Fibroblast of pulmonary artery (primary cell): ENCODE measurements around the gene VAMP5.

ENCODE experiments used
- DNase-seq: peaks from one replicate; pipeline ENCODE4 v3.0.0-alpha.2; 2010; ENCODE audit warnings: low read depth
- H3K4me3 ChIP-seq: replicated peaks from 2 replicates; pipeline ENCODE4 v1.5.1; 2011; ENCODE audit warnings: low read depth, mild to moderate bottlenecking, control low read depth, low read length, moderate library complexity
- TF ChIP-seq, protein P1 (sequence below): IDR thresholded peaks from 2 replicates; pipeline ENCODE4 v1.5.1; 2011; ENCODE audit warnings: mild to moderate bottlenecking, control low read depth, low read length, inconsistent platforms; ENCODE audit errors: missing control alignments

Gene VAMP5

DNA sequence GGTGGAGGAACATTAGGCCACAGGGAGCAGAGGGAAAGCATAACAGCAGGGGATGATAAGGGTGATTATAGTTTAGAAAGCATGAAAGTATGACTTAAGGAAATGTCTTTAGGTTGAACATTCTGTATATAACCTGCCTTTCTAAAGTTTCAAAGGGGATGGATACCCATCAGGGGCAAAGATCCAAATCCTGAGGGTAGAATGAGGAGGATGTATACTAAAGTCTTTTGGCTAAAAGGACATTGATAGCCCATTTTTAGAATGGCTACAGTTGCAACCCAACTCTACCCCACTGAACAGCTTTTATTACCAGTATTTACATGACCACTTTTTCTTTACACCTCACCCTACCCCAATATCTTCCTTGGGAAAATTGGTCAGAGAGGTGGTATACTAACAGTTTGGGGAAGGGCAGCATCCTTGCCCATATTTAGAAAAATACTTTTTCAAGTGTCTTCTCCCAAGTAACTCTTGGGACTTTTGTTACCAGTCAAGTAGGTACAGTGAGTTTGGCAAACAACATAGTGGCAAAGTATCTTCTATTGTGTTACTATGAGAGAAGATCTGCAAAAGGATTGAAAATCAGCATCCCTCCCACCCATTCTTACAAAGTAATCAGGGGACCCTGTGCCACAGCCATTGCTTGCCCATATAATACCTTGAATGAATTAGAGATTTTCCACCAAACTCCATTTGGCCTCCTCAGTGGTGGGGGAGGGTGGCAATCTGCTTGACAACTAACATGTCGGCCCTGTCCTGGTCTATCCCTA lies 37.0 kb upstream of the VAMP5 start:
- no peak for DNase-seq
- H3K4me3 ChIP-seq: no peak overlapping the region
- TF ChIP-seq, protein P1, sequence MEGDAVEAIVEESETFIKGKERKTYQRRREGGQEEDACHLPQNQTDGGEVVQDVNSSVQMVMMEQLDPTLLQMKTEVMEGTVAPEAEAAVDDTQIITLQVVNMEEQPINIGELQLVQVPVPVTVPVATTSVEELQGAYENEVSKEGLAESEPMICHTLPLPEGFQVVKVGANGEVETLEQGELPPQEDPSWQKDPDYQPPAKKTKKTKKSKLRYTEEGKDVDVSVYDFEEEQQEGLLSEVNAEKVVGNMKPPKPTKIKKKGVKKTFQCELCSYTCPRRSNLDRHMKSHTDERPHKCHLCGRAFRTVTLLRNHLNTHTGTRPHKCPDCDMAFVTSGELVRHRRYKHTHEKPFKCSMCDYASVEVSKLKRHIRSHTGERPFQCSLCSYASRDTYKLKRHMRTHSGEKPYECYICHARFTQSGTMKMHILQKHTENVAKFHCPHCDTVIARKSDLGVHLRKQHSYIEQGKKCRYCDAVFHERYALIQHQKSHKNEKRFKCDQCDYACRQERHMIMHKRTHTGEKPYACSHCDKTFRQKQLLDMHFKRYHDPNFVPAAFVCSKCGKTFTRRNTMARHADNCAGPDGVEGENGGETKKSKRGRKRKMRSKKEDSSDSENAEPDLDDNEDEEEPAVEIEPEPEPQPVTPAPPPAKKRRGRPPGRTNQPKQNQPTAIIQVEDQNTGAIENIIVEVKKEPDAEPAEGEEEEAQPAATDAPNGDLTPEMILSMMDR: no peak

DNA sequence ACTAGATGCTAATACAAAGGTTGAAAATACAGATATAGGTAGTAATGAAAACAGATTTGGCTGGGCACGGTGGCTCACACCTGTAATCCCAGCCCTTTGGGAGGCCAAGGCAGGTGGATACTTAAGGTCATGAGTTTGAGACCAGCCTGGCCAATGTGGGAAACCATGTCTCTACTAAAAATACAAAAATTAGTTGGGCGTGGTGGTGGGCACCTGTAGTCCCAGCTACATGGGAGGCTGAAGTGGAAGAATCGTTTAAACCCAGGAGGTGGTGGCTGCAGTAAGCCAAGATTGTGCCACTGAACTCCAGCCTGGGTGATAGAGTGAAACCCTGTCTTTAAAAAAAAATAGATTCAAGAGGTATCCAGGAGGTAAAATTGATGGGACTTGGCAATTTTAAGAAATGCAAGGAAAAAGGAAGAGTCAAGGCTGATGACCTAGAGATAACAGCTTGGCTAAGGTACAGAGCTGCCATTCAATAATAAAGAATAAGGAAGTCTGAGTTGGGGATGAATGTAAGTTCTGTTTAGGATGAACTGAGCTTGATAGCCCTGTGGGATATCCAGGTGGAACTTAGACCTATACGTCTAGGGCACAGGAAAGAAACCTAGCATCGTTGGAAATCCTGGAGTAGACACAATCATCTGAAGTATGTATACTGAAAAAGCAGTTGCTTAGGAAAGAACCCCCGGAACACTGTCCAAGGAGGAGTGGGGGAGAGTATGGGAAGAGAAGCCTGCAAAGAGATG lies 36.2 kb upstream of the VAMP5 start:
- H3K4me3 ChIP-seq: no peak overlapping the region
- TF ChIP-seq, protein P1: no peak
- DNase-seq: peak; percentile 33

DNA sequence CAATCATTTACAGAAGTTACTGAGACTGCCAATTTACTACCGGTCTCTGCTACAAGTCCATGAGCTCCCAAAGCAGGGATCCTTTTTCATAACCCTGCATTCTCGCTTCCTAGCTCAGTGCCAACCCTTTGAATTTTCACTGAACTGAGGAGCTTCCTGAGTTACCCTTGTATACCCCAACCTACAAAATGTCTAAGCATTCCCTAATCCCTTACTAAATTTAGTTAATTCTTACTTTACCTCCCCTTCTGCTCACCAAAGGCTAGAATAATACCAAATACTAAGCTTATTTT lies 35.7 kb upstream of the VAMP5 start:
- H3K4me3 ChIP-seq: no peak overlapping the region
- TF ChIP-seq, protein P1: no peak
- DNase-seq: no peak

DNA sequence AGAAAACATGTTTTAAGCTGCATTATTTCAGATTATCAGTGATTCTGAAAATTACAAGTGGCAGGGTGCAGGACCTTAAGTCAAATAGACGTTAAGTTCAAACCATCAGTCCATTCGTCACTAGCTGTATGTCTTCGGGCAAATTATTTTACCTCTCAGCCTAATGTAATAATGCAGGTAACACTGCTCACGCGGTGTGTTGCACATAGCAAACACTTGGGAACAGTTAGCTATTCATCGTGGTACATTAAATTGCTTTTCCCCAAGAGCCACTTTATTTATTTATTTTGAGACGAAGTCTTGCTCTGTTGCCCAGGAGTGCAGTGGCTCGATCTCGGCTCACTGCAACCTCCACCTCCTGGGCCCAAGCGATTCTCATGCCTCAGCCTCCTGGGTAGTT lies 35.1 kb upstream of the VAMP5 start:
- H3K4me3 ChIP-seq: no peak overlapping the region
- no peak for DNase-seq
- TF ChIP-seq, protein P1: no peak

DNA sequence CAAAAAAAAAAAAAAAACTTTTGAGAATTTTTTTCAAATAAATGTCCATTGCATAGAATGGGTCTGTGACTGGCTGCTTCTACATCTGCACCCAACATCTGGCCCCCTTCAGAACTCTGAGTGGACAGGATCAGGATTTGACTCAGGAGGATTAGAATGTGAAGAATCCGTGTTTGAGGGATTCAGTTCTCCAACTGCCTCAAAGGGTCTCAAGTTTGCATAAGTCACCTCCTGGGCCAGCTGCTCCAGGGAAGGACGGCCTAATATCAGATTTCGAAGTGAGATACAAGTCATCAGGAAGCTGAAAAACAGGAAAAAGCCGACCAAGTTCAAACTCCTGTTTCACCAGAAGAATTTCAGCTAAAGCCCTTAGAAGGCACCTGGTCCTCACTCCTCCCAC lies 34.4 kb upstream of the VAMP5 start:
- TF ChIP-seq, protein P1: no peak
- H3K4me3 ChIP-seq: no peak overlapping the region
- peak; percentile 94 for DNase-seq

DNA sequence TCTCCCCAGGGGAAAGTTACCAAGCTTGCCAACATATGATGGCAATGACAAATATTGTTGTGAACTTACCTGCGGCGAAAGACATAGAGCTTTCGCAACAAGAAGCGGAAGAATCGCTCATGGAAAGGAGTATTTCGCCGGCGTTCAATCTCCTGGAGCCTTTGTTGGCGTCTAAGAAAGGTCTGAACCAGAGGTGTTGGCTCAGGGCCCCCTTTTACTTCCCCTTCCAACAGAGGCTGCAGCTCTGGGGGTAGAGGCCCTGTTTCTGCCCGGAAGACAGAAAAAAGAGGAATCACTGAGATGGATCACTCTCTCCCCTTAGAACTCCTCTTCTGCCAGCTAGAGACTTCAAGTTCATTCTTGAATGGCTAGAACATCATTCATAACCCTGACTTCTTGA lies 33.7 kb upstream of the VAMP5 start:
- H3K4me3 ChIP-seq: no peak overlapping the region
- TF ChIP-seq, protein P1: no peak
- no peak for DNase-seq
